Mesothelial cell of epicardium (in vitro differentiated cells): ENCODE results near the gene TMEM87B. TPM values are rescaled to one million over a fixed set of nuclear protein-coding genes. Genes with fewer than 3 reads are reported as not detected.

Experiments
- DNase-seq, 2 experiments: peaks; one replicate each; pipeline ENCODE4 v3.0.0; 2021; ENCODE audit warnings: low spot score in 2 of 2; ENCODE audit not compliant: unreplicated experiment in 2 of 2
- H3K27ac Mint-ChIP-seq: 2 replicates; pipeline ENCODE4 v1.8.0; 2021; ENCODE audit warnings: mixed read lengths
- H3K27me3 Mint-ChIP-seq: 2 replicates; pipeline ENCODE4 v1.8.0; 2021; ENCODE audit warnings: low read depth, mixed read lengths
- H3K36me3 Mint-ChIP-seq: 2 replicates; pipeline ENCODE4 v1.8.0; 2021; ENCODE audit warnings: mixed read lengths
- H3K4me1 Mint-ChIP-seq: 2 replicates; pipeline ENCODE4 v1.8.0; 2021; ENCODE audit warnings: mixed read lengths
- H3K4me3 Mint-ChIP-seq: 2 replicates; pipeline ENCODE4 v1.8.0; 2021; ENCODE audit warnings: mild to moderate bottlenecking, moderate library complexity, mixed read lengths
- H3K9me3 Mint-ChIP-seq: 2 replicates; pipeline ENCODE4 v1.8.0; 2021; ENCODE audit warnings: mixed read lengths
- total RNA-seq: library from RNA; stranded (reverse); gene quantifications from 3 replicates; pipeline ENCODE4 v1.2.1, GENCODE V29; 2021
- TF ChIP-seq, protein P1 (sequence below): fragments of 200-600 bp; sonication (generic); IDR thresholded peaks from one replicate; pipeline ENCODE4 v1.5.0; 2021; ENCODE audit warnings: antibody characterized with exemption; ENCODE audit not compliant: unreplicated experiment

The TMEM87B gene
- total RNA-seq, 1 donor from 2014 or later = 19.4 TPM

DNA sequence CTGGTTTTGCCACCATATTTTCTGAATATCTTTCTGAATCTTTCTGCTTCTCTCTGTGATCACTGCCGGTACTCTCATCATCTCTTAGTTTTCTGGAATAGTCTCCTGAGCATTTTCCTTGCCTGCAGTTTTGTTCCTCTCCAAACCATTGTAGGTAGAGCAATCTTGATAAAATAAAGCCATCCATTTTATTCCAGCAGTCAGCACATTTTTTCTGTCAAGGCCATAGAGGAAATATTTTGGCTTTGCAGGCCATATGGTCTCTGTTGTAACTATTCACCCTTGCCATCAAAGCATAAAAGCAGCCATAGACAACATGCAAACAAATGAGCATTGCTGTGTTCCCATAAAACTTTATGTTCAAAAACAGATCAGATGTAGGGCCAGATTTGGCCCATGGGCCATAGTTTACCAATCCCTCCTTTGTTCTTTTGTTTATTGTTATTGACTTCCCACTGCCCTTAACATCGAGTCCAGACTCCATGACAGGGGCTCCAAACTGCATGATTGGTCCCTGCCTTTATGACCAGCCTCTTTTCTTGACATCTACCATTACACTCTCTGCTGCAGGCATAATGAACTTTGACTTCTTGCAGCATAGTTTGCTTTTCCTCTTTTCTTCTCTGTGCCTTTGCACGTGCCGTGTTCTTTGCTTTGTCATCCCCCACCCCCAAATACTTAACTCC lies 29.8 kb downstream of the TMEM87B start:
- peaks cover 3% of the 10 kb centered on the region for H3K9me3 Mint-ChIP-seq
- H3K27ac Mint-ChIP-seq = no peak overlapping the region
- peaks cover 20% of the 10 kb centered on the region for H3K4me1 Mint-ChIP-seq
- no peak overlapping the region for H3K4me3 Mint-ChIP-seq
- no peak for DNase-seq
- peaks cover 72% of the 10 kb centered on the region for H3K36me3 Mint-ChIP-seq
- TF ChIP-seq, protein P1, sequence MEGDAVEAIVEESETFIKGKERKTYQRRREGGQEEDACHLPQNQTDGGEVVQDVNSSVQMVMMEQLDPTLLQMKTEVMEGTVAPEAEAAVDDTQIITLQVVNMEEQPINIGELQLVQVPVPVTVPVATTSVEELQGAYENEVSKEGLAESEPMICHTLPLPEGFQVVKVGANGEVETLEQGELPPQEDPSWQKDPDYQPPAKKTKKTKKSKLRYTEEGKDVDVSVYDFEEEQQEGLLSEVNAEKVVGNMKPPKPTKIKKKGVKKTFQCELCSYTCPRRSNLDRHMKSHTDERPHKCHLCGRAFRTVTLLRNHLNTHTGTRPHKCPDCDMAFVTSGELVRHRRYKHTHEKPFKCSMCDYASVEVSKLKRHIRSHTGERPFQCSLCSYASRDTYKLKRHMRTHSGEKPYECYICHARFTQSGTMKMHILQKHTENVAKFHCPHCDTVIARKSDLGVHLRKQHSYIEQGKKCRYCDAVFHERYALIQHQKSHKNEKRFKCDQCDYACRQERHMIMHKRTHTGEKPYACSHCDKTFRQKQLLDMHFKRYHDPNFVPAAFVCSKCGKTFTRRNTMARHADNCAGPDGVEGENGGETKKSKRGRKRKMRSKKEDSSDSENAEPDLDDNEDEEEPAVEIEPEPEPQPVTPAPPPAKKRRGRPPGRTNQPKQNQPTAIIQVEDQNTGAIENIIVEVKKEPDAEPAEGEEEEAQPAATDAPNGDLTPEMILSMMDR = no peak
- no peaks in the 10 kb centered on the region for H3K27me3 Mint-ChIP-seq

DNA sequence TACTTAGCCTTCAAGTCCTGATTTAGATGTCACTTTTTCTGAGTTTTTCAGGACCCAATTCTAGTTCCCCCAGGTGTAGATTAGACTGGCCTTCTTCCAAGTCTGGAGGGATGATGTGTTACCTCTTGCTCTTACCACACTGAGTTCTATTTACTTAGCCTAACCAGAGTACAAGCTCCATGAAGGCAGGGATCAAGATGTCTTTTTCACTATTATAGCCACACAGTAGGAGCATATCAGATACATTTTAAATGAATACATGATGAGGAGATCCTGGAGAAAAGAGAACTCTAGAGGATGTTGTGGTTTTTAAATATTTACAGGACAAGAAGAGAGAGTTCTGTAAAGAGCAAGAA lies 30.3 kb downstream of the TMEM87B start:
- TF ChIP-seq, protein P1 = no peak
- Mint-ChIP-seq H3K27me3 (no peaks in the 10 kb centered on the region), H3K4me1 (peaks cover 20% of the 10 kb centered on the region), H3K36me3 (peaks cover 77% of the 10 kb centered on the region), H3K9me3 (peaks cover 3% of the 10 kb centered on the region), H3K27ac (no peak overlapping the region), H3K4me3 (no peak overlapping the region)
- DNase-seq = no peak

DNA sequence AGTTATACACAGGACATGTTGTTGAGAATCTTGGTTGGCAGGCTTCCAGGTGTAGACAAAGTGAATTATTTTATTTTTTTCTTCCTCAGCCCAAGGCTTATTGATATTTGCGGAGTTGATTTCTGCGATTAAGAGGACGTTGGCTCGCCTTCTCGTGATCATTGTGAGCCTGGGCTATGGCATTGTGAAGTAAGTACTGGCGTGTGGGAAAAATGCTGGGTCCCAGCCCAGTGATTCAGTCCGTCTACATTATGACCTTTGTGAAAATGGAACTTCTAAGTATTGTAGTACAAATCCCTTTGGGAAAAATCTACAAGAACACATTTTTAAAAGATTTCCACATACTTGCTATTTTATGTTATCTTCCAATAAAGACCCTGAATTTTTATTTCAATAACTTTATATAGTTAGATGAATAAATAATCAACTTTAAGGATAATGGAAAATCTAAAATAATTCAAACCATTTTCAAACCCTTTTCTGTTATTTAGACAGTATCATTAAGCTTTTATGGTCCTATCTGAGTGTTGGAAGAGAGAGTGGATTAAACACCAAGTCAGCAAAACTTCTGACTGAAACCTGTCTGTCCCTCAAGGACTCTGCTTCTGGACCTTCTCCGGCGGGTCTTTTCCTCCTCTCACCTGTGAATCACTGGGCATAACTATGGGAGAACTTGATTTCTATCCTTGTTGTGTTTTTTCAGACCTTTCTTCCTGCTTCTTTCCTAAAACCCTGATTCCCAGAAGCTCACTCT lies 31.0 kb downstream of the TMEM87B start:
- H3K27ac Mint-ChIP-seq = no peak overlapping the region
- no peaks in the 10 kb centered on the region for H3K27me3 Mint-ChIP-seq
- no peaks in the 10 kb centered on the region for H3K9me3 Mint-ChIP-seq
- TF ChIP-seq, protein P1 = no peak
- no peak for DNase-seq
- peaks cover 13% of the 10 kb centered on the region for H3K4me1 Mint-ChIP-seq
- H3K4me3 Mint-ChIP-seq = no peak overlapping the region
- peaks cover 70% of the 10 kb centered on the region for H3K36me3 Mint-ChIP-seq

DNA sequence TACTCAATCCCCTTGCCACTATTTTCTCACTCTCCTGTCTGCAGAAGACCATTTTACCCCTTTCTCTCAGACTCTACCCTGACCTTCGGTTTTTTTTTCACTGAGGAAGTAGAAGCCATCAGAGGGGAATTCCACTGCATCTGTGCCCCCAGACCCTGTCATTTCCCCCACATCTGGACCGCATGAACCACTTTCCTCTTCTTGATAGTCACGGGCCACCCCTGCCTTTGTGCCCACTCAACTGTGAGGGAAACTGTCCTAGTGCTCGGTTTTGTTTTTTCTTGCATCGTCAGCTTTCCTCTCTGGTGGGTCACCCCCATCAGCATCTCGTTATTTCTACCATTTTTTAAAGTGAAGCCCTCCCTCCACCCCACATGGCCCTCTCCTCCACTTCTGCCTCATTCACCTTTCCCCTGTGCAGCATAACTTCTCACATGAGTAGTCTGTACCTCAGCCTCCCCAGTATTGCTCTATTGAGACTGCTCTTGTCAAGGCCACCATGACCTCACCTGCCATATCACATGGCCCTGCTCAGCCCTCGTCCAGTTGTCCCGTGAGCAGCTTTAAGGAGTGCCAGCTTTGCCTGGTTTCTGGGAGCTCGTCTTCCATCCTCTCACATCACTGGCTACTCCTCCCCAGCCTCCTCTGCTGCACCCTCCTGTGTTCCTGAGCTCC lies 32.4 kb downstream of the TMEM87B start:
- TF ChIP-seq, protein P1 = no peak
- Mint-ChIP-seq H3K27me3 (no peaks in the 10 kb centered on the region), H3K9me3 (no peaks in the 10 kb centered on the region), H3K4me3 (no peak overlapping the region), H3K4me1 (peaks cover 11% of the 10 kb centered on the region), H3K36me3 (peaks cover 68% of the 10 kb centered on the region), H3K27ac (no peak overlapping the region)
- no peak for DNase-seq

DNA sequence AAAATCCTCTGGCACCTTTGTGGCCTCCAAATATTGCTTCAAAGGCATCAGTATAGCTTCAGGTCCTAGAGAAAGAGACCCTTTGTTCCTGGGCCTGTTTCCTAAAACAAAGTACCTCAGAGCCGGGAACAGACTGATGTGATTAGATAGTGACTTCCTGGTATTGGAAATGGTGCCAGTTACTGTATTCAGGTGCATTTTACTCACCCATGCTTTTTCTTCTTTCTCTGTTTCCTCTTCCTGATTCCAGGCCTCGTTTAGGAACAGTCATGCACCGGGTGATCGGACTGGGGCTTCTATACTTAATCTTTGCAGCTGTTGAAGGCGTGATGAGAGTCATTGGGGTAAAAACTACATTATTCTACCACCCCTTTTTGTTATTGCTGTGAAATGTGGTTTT lies 34.3 kb downstream of the TMEM87B start:
- no peak overlapping the region for H3K4me3 Mint-ChIP-seq
- TF ChIP-seq, protein P1 = no peak
- peaks cover 57% of the 10 kb centered on the region for H3K36me3 Mint-ChIP-seq
- no peaks in the 10 kb centered on the region for H3K9me3 Mint-ChIP-seq
- H3K27me3 Mint-ChIP-seq = no peaks in the 10 kb centered on the region
- no peak overlapping the region for H3K27ac Mint-ChIP-seq
- H3K4me1 Mint-ChIP-seq = peaks cover 21% of the 10 kb centered on the region
- DNase-seq = no peak
